Endothelial cell of umbilical vein (primary cell): ENCODE measurements around the gene CUEDC2. TPM values are rescaled to one million over a fixed set of nuclear protein-coding genes. Genes with fewer than 3 reads are reported as not detected.

Experiments
- BruUV-seq: library from RNA; stranded (reverse); fragments of 400-500 nt; replicated peaks from 2 replicates; lab custom pipeline; 2021; lab: Mats Ljungman, UMichigan
- CTCF ChIA-PET: fragments of 300-600, 350-600 bp; sonication (Branson Sonifier 250); formaldehyde crosslinking; loops from one replicate; lab custom pipeline; 2021; ENCODE audit warnings: antibody characterized with exemption, inconsistent platforms; lab: Charles Lee
- POLR2A ChIA-PET: fragments of 300-600, 350-600 bp; sonication (Branson Sonifier 250); formaldehyde crosslinking; loops from one replicate; lab custom pipeline; 2021; ENCODE audit warnings: antibody characterized with exemption, inconsistent platforms; lab: Charles Lee
- DNase-seq: peaks from one replicate; pipeline ENCODE4 v3.0.0-alpha.2; 2011; ENCODE audit warnings: low read depth, low spot score
- FAIRE-seq: peaks from 2 replicates; lab custom pipeline; 2011; peaks lifted over from hg19 to GRCh38; lab: Jason Lieb, UNC
- H2AFZ ChIP-seq: 2 replicates; pipeline ENCODE4 v1.6.0; 2012; ENCODE audit warnings: low read depth, low read length, control low read depth, inconsistent platforms
- H3K27ac ChIP-seq: 2 replicates; pipeline ENCODE4 v1.5.1; 2011; ENCODE audit warnings: low read depth, mild to moderate bottlenecking, control low read depth, low read length, moderate library complexity; ENCODE audit not compliant: insufficient read depth
- H3K27me3 ChIP-seq, 2 experiments: 2 replicates each; pipeline versions ENCODE4 v1.6.0 to v1.6.1; 2011; ENCODE audit warnings: low read length in 2 of 2, mixed read lengths in 1 of 2; ENCODE audit not compliant: control insufficient read depth in 2 of 2, insufficient read depth in 2 of 2
- H3K36me3 ChIP-seq, 2 experiments: 2 replicates in 1 of 2; 3 replicates in 1 of 2; pipeline ENCODE4 v1.5.1; 2011; ENCODE audit warnings: low read length in 2 of 2, mild to moderate bottlenecking in 1 of 2, moderate library complexity in 1 of 2; ENCODE audit not compliant: control insufficient read depth in 2 of 2, insufficient read depth in 2 of 2; ENCODE audit errors: extremely low read depth in 1 of 2
- H3K4me1 ChIP-seq: 3 replicates; pipeline ENCODE4 v1.5.1; 2011; ENCODE audit warnings: mild to moderate bottlenecking, low read length; ENCODE audit not compliant: control insufficient read depth, insufficient read depth; ENCODE audit errors: extremely low read depth
- H3K4me2 ChIP-seq: 2 replicates; pipeline ENCODE4 v1.6.1; 2011; ENCODE audit warnings: low read length, control low read depth, mixed read lengths; ENCODE audit not compliant: insufficient read depth
- H3K4me3 ChIP-seq, 3 experiments: fragments of 200-600 bp in 1 of 3; sonication (generic), shearing (Covaris generic) in 1 of 3; replicated peaks in 1 of 3; 2 replicates each; pipeline ENCODE4 v1.5.1; 2011 to 2016; ENCODE audit warnings: control low read depth in 3 of 3, low read length in 3 of 3, mild to moderate bottlenecking in 2 of 3, inconsistent platforms in 1 of 3, low read depth in 1 of 3, moderate library complexity in 1 of 3; ENCODE audit not compliant: insufficient read depth in 1 of 3
- H3K79me2 ChIP-seq: 2 replicates; pipeline ENCODE4 v1.6.0; 2012; ENCODE audit warnings: low read length, inconsistent platforms; ENCODE audit not compliant: control insufficient read depth, insufficient read depth
- H3K9ac ChIP-seq: replicated peaks from 2 replicates; pipeline ENCODE3; 2011; ENCODE audit warnings: low read length, control low read depth; ENCODE audit not compliant: insufficient read depth; ENCODE audit errors: extremely low read depth
- H3K9me1 ChIP-seq: replicated peaks from 3 replicates; pipeline ENCODE4 v1.6.0; 2011; ENCODE audit warnings: mild to moderate bottlenecking, low read length; ENCODE audit not compliant: control insufficient read depth, insufficient read depth; ENCODE audit errors: extremely low read depth
- H3K9me3 ChIP-seq: replicated peaks from 2 replicates; pipeline ENCODE4 v1.5.1; 2012; ENCODE audit warnings: low read length, inconsistent platforms; ENCODE audit not compliant: control insufficient read depth, insufficient read depth
- H4K20me1 ChIP-seq: replicated peaks from 2 replicates; pipeline ENCODE3; 2011; ENCODE audit warnings: mild to moderate bottlenecking, low read length; ENCODE audit not compliant: control insufficient read depth, insufficient read depth; ENCODE audit errors: extremely low read depth
- EZH2 ChIP-seq: IDR thresholded peaks from 2 replicates; pipeline ENCODE4 v1.6.1; 2012; ENCODE audit warnings: borderline replicate concordance, low read depth, mild to moderate bottlenecking, moderate library complexity, low read length, inconsistent platforms; ENCODE audit not compliant: severe bottlenecking
- FOS ChIP-seq: IDR thresholded peaks from 2 replicates; pipeline ENCODE4 v1.6.1; 2011; ENCODE audit warnings: mild to moderate bottlenecking, low read length, moderate library complexity, borderline replicate concordance; ENCODE audit not compliant: insufficient read depth
- MYC ChIP-seq: IDR thresholded peaks from one replicate; pipeline ENCODE4 v1.6.1; 2011; ENCODE audit warnings: mild to moderate bottlenecking, low read depth, low read length
- POLR2A ChIP-seq: IDR thresholded peaks from 2 replicates; pipeline ENCODE4 v1.6.1; 2012; ENCODE audit warnings: low read depth, mild to moderate bottlenecking, control low read depth, low read length
- dilution Hi-C: fragments of 300-500 bp; cut with MboI; formaldehyde crosslinking; loops from one replicate; pipeline ENCODE4 v1.15.0; 2019; ENCODE audit warnings: low sequenced_read_pairs; ENCODE audit not compliant: extremely low pct_ligation_motif_present
- intact Hi-C: fragments of 100-400 bp; cut with micrococcal nuclease; formaldehyde crosslinking; loops from one replicate; pipeline ENCODE4 v1.10.0; 2022
- polyA plus RNA-seq, 4 experiments: library from polyadenylated mRNA; depleted of rRNA in 3 of 4; stranded (reverse) in 3 of 4; unstranded in 1 of 4; fragments of >200 nt; gene quantifications; 2 replicates each; pipeline versions ENCODE4 v1.2.1 to v1.2.3, GENCODE V29; 2011 to 2012; ENCODE audit warnings: missing spikeins in 1 of 4
- total RNA-seq: library from RNA; stranded (reverse); gene quantifications from 2 replicates; pipeline ENCODE4 v1.2.3, GENCODE V29; 2021
- TF ChIP-seq, protein P1 (sequence below): IDR thresholded peaks from 2 replicates; pipeline ENCODE4 v1.6.1; 2011; ENCODE audit not compliant: insufficient read depth, insufficient read length
- TF ChIP-seq, protein P2 (sequence below), 2 donors: IDR thresholded peaks; 1 replicate in 1 of 2; 2 replicates in 1 of 2; pipeline ENCODE4 v1.5.1; 2011; ENCODE audit warnings: low read length in 2 of 2, mild to moderate bottlenecking in 2 of 2, moderate library complexity in 2 of 2, control low read depth in 1 of 2, inconsistent platforms in 1 of 2, low read depth in 1 of 2; ENCODE audit not compliant: insufficient read depth in 1 of 2; ENCODE audit errors: extremely low read depth in 1 of 2

CUEDC2 gene
- total and polyA plus RNA-seq, 2 donors (not counting 3 experiments of a cell fraction or from before 2014, with no cell fraction given) = 61.5 to 96.7 TPM

GRCh38 chr10:102468683-102469082 lies 36.3 kb upstream of the CUEDC2 start:
- H4K20me1 ChIP-seq = no peaks in the 10 kb centered on the region
- H3K4me3 ChIP-seq = no peak overlapping the region
- H3K9ac ChIP-seq = no peak overlapping the region
- no peaks in the 10 kb centered on the region for H3K79me2 ChIP-seq
- POLR2A ChIA-PET = no interaction called here
- H3K4me2 ChIP-seq = no peak overlapping the region
- H3K27ac ChIP-seq = no peak overlapping the region
- CTCF ChIA-PET = interaction anchor here (1.2 to 1.9 kb wide), 3 partner anchors 10 to 47 kb away, joined by 3 to 7 read pairs (median 4); no protein-coding TSS in a partner anchor
- dilution Hi-C loops = no loop called here
- H3K9me3 ChIP-seq = no peaks in the 10 kb centered on the region
- FAIRE-seq = no peak
- H3K9me1 ChIP-seq = no peaks in the 10 kb centered on the region
- H3K27me3 ChIP-seq = no peaks in the 10 kb centered on the region
- DNase-seq = no peak
- TF ChIP-seq POLR2A (no peak), EZH2 (no peak), MYC (no peak), FOS (no peak)
- TF ChIP-seq, protein P1, sequence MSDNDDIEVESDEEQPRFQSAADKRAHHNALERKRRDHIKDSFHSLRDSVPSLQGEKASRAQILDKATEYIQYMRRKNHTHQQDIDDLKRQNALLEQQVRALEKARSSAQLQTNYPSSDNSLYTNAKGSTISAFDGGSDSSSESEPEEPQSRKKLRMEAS = no peak
- TF ChIP-seq, protein P2, sequence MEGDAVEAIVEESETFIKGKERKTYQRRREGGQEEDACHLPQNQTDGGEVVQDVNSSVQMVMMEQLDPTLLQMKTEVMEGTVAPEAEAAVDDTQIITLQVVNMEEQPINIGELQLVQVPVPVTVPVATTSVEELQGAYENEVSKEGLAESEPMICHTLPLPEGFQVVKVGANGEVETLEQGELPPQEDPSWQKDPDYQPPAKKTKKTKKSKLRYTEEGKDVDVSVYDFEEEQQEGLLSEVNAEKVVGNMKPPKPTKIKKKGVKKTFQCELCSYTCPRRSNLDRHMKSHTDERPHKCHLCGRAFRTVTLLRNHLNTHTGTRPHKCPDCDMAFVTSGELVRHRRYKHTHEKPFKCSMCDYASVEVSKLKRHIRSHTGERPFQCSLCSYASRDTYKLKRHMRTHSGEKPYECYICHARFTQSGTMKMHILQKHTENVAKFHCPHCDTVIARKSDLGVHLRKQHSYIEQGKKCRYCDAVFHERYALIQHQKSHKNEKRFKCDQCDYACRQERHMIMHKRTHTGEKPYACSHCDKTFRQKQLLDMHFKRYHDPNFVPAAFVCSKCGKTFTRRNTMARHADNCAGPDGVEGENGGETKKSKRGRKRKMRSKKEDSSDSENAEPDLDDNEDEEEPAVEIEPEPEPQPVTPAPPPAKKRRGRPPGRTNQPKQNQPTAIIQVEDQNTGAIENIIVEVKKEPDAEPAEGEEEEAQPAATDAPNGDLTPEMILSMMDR (IDR thresholded peaks at IDR 0.05; ENCODE audit: extremely low read depth in 1 of 2, insufficient read depth in 1 of 2, low read depth in 1 of 2, low read length in 2 of 2) = no peak
- no peak overlapping the region for H2AFZ ChIP-seq
- no TSS peak for BruUV-seq
- H3K4me1 ChIP-seq = no peaks in the 10 kb centered on the region
- no peaks in the 10 kb centered on the region for H3K36me3 ChIP-seq
- intact Hi-C loops = no loop called here
